Heart left ventricle (tissue), 16 donors: Measurements from ENCODE around the gene ZNF213. TPM values are rescaled to one million over a fixed set of nuclear protein-coding genes. Genes with fewer than 3 reads are reported as not detected.

Experiments used
- ATAC-seq, 4 donors: fragments of 200-7000 bp; cut with Tn5 transposase; one replicate each; pipeline ENCODE4 v1.9.1; 2020 to 2022; ENCODE audit warnings: moderate library complexity in 4 of 4, mild to moderate bottlenecking in 3 of 4, moderate number of reproducible peaks in 1 of 4
- DNase-seq, 5 donors: peaks; one replicate each; pipeline ENCODE4 v3.0.0-alpha.2; 2020
- H3K27ac ChIP-seq, 12 donors: fragments of 200-600 bp; sonication (generic) in 4 of 12; one replicate each; pipeline versions ENCODE4 v1.5.0 to v1.8.0; 2016 to 2022; ENCODE audit warnings: mild to moderate bottlenecking in 2 of 12
- H3K27me3 ChIP-seq, 9 donors: fragments of 200-600 bp; sonication (generic) in 2 of 9; one replicate each; pipeline versions ENCODE4 v1.5.1 to v1.8.0; 2016 to 2022; ENCODE audit warnings: mild to moderate bottlenecking in 3 of 9
- H3K36me3 ChIP-seq, 9 donors: fragments of 200-600 bp; sonication (generic) in 2 of 9; one replicate each; pipeline versions ENCODE4 v1.5.0 to v1.8.0; 2018 to 2022; ENCODE audit warnings: mild to moderate bottlenecking in 2 of 9
- H3K4me1 ChIP-seq, 12 donors: fragments of 200-600 bp; sonication (generic) in 4 of 12; one replicate each; pipeline versions ENCODE4 v1.5.0 to v1.8.0; 2016 to 2022; ENCODE audit warnings: mild to moderate bottlenecking in 3 of 12
- H3K4me3 ChIP-seq, 12 donors: fragments of 200-600 bp; sonication (generic) in 4 of 12; one replicate each; pipeline versions ENCODE4 v1.5.0 to v1.8.0; 2017 to 2022; ENCODE audit warnings: mild to moderate bottlenecking in 9 of 12, moderate library complexity in 4 of 12
- H3K9me3 ChIP-seq, 12 donors: fragments of 200-600 bp; sonication (generic) in 4 of 12; one replicate each; pipeline versions ENCODE4 v1.5.0 to v1.8.0; 2016 to 2022; ENCODE audit warnings: mild to moderate bottlenecking in 1 of 12
- POLR2A ChIP-seq, 2 donors: fragments of 450-650 bp; IDR thresholded peaks; one replicate each; pipeline ENCODE4 v1.6.1; 2017; ENCODE audit warnings: antibody characterized with exemption in 2 of 2, mild to moderate bottlenecking in 2 of 2, moderate library complexity in 2 of 2
- WGBS, 4 donors: extraction: QIAGEN DNeasy Blood & Tissue Kit in 2 of 4; methylation state at CpG; one replicate each; pipeline versions ENCODE4 v1.1.5 to v1.1.7; 2013 to 2018; 5-methylcytosine and 5-hydroxymethylcytosine counted together
- intact Hi-C, 10 donors: fragments of 100-400 bp; cut with DNase I; formaldehyde crosslinking; loops; one replicate each; pipeline versions ENCODE4 v1.11.1 to v1.14.2; 2022
- polyA plus RNA-seq, 2 donors: library from polyadenylated mRNA; stranded (reverse); fragments of 200-250 nt; gene quantifications; one replicate each; pipeline ENCODE4 v1.2.3, GENCODE V29; 2013
- total RNA-seq, 9 donors: library from RNA; depleted of rRNA in 2 of 9; stranded (reverse); fragments of >200 nt in 2 of 9; fragmentation: NEBNext Ultra II Directional in 3 of 9; extraction: Animal tissue kit (Norgen Biotek cat#: 25700) in 3 of 9; gene quantifications; one replicate each; pipeline versions ENCODE4 v1.1.0 to v1.2.4, GENCODE V29; 2016 to 2023
- TF ChIP-seq, protein P1 (sequence below), 12 donors: fragments of 200-600 bp; sonication (generic) in 4 of 12; IDR thresholded peaks; one replicate each; pipeline versions ENCODE4 v1.5.0 to v1.8.0; 2018 to 2022; ENCODE audit warnings: antibody characterized with exemption in 12 of 12, mild to moderate bottlenecking in 5 of 12
- donor health status: ischemic (EF 13 %, LVEDD 7.1; RV severe dilation, severe dysfunction).
- donor health status: healthy with polysubstance abuse.
- donor health status: DM: no; HTN: yes; CAD: no.
- donor health status: DM: no; HTN: no; CAD: no.
- donor health status: ischemic (EF 25% LVEDD 6.9; RV normal size, moderate dysfunction).
- donor health status: ischemic (EF 25% LVEDD 5.7; RV mildly dilated, moderate dysfunction).
- donor health status: healthy.
- donor health status: DM: yes; HTN: yes; CAD: no.
- donor health status: ischemic (EF 35%, LVEDD 5.7; RV mildly dilated, moderate dysfunction).
- donor health status: nonischemic (EF 11% LVEDD 7.7; RV severe dilation, severe dysfunction).
- donor health status: DM: yes; HTN: yes; CAD: no.
- donor health status: PGD.
- donor health status: ischemic (EF 29% LVEDD 5.4; RV normal size, mild dysfunction).
- donor health status: nonischemic (EF 23%, LVEDD 6.1; RV moderate dilation, normal function).

Gene ZNF213
- total and polyA plus RNA-seq, 11 donors: 6.7 to 14.3 (median 8.7) TPM

- Histone ChIP-seq H3K9me3 (no peaks in the 10 kb centered on the region), H3K4me1 (peaks cover 0 to 35% (median 11%) of the 10 kb centered on the region in 12 donors), H3K4me3 (peak overlapping the region in 1 of 12 donors; percentile 9), H3K36me3 (peaks cover 0 to 35% (median 20%) of the 10 kb centered on the region in 9 donors), H3K27me3 (no peaks in the 10 kb centered on the region), H3K27ac (peak overlapping the region; percentile 69 to 95 (median 88))
- intact Hi-C loops: no loop called here
- no peak for DNase-seq
- no peak for TF ChIP-seq POLR2A (IDR thresholded peaks at IDR 0.05)
- TF ChIP-seq, protein P1, sequence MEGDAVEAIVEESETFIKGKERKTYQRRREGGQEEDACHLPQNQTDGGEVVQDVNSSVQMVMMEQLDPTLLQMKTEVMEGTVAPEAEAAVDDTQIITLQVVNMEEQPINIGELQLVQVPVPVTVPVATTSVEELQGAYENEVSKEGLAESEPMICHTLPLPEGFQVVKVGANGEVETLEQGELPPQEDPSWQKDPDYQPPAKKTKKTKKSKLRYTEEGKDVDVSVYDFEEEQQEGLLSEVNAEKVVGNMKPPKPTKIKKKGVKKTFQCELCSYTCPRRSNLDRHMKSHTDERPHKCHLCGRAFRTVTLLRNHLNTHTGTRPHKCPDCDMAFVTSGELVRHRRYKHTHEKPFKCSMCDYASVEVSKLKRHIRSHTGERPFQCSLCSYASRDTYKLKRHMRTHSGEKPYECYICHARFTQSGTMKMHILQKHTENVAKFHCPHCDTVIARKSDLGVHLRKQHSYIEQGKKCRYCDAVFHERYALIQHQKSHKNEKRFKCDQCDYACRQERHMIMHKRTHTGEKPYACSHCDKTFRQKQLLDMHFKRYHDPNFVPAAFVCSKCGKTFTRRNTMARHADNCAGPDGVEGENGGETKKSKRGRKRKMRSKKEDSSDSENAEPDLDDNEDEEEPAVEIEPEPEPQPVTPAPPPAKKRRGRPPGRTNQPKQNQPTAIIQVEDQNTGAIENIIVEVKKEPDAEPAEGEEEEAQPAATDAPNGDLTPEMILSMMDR (IDR thresholded peaks at IDR 0.05): no peak
- 67 to 78% (median 70%) methylated on average over 14 to 18 of the region's 18 CpGs for WGBS, 4 donors
- ATAC-seq: peak in 2 of 4 donors; percentile 1 to 4
Measured at GRCh38 chr16:3144321-3144983, 9.6 kb downstream of the ZNF213 start.

- no peaks in the 10 kb centered on the region for H3K27me3 ChIP-seq
- 87 to 91% (median 89%) methylated on average over 4 to 10 of the region's 10 CpGs for WGBS, 4 donors
- peaks cover 0 to 28% (median 14%) of the 10 kb centered on the region in 9 donors for H3K36me3 ChIP-seq
- peaks cover 0 to 42% (median 11%) of the 10 kb centered on the region in 12 donors for H3K4me1 ChIP-seq
- H3K4me3 ChIP-seq: no peak overlapping the region
- intact Hi-C loops: no loop called here
- ATAC-seq: no peak
- no peak for TF ChIP-seq POLR2A (IDR thresholded peaks at IDR 0.05)
- TF ChIP-seq, protein P1 (IDR thresholded peaks at IDR 0.05): no peak
- DNase-seq: no peak
- H3K27ac ChIP-seq: peak overlapping the region in 4 of 12 donors; percentile 89 to 95 (median 93)
- H3K9me3 ChIP-seq: no peaks in the 10 kb centered on the region
Measured at GRCh38 chr16:3145151-3145550, 10.3 kb downstream of the ZNF213 start.

DNA sequence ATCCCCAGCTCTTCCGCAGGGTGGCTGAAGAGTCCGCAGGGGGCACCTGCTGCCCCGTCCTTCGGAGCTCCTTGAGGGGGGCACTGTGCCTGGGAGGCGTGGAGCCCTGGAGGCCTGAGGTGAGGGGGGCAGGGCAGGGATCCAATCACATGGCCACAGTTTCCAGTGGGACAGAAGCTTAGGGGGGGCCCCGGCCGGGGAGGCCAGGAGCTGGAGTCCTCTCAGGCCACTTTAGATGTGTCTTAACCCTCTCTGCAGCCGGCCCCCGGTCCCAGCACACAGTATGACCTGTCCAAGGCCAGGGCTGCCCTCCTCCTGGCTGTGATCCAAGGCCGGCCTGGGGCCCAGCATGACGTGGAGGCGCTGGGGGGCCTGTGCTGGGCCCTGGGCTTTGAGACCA, 10.8 kb downstream of the ZNF213 start:
- peak in 1 of 5 donors; percentile 15 for DNase-seq
- H3K36me3 ChIP-seq: peaks cover 0 to 23% (median 12%) of the 10 kb centered on the region in 9 donors
- ATAC-seq: no peak
- H3K9me3 ChIP-seq: no peaks in the 10 kb centered on the region
- WGBS, 4 donors: 74 to 86% (median 76%) methylated on average over 6 to 12 of the region's 12 CpGs
- no peak overlapping the region for H3K4me3 ChIP-seq
- intact Hi-C loops: no loop called here
- H3K27me3 ChIP-seq: no peaks in the 10 kb centered on the region
- TF ChIP-seq, protein P1 (IDR thresholded peaks at IDR 0.05): no peak
- TF ChIP-seq POLR2A (IDR thresholded peaks at IDR 0.05): no peak
- H3K27ac ChIP-seq: peak overlapping the region in 1 of 12 donors; percentile 92
- peaks cover 0 to 44% (median 14%) of the 10 kb centered on the region in 12 donors for H3K4me1 ChIP-seq

- TF ChIP-seq, protein P1 (IDR thresholded peaks at IDR 0.05): no peak
- no peak for TF ChIP-seq POLR2A (IDR thresholded peaks at IDR 0.05)
- Histone ChIP-seq H3K27ac (no peak overlapping the region), H3K27me3 (no peaks in the 10 kb centered on the region), H3K36me3 (peaks cover 0 to 8% (median 0%) of the 10 kb centered on the region in 9 donors), H3K4me1 (peaks cover 2 to 60% (median 23%) of the 10 kb centered on the region in 12 donors), H3K4me3 (no peak overlapping the region), H3K9me3 (no peaks in the 10 kb centered on the region)
- intact Hi-C loops: no loop called here
- ATAC-seq (no peak), DNase-seq (peak in 1 of 5 donors; percentile 16)
- WGBS, 4 donors: 91 to 95% (median 93%) methylated on average over 11 to 16 of the region's 16 CpGs
Measured at GRCh38 chr16:3147046-3147756, 12.4 kb downstream of the ZNF213 start.
